Adrenal gland (tissue), 5 donors: ENCODE results near the gene SH3RF1.

ENCODE experiments used
- POLR2A ChIP-seq, 2 donors: fragments of 450-650 bp; IDR thresholded peaks; one replicate each; pipeline ENCODE4 v1.6.1; 2017; ENCODE audit warnings: antibody characterized with exemption in 2 of 2, mild to moderate bottlenecking in 2 of 2, moderate library complexity in 1 of 2
- TF ChIP-seq, protein P1 (sequence below), 6 experiments: fragments of 450-650 bp in 4 of 6; fragments of 200-600 bp in 2 of 6; sonication (generic) in 1 of 6; IDR thresholded peaks; 1 replicate in 5 of 6; 2 replicates in 1 of 6; pipeline versions ENCODE4 v1.5.1 to v1.8.0; 2016 to 2021; ENCODE audit warnings: antibody characterized with exemption in 6 of 6, mild to moderate bottlenecking in 2 of 6, moderate library complexity in 1 of 6
- donor health status: DM: no; HTN: no; CAD: no.

DNA sequence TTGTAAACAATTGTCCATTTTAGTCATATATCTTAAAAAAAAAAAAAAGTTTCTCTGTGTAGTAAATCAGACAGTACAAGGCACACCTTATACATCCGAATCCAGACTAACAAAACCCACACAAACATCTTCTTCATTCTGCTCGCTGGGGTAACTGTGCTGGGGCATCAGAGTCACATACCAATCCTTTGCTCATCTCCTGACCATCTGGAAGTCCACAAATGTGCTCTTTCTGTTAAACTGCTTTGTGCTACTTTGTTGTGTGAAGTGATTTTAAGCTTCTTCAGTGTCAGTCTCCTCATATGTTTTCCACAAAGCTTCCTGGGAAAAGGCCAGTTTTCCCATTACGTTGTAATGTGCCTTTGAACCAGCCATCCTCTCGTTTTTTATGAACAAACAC, 174.5 kb downstream of the SH3RF1 start:
- TF ChIP-seq, protein P1, sequence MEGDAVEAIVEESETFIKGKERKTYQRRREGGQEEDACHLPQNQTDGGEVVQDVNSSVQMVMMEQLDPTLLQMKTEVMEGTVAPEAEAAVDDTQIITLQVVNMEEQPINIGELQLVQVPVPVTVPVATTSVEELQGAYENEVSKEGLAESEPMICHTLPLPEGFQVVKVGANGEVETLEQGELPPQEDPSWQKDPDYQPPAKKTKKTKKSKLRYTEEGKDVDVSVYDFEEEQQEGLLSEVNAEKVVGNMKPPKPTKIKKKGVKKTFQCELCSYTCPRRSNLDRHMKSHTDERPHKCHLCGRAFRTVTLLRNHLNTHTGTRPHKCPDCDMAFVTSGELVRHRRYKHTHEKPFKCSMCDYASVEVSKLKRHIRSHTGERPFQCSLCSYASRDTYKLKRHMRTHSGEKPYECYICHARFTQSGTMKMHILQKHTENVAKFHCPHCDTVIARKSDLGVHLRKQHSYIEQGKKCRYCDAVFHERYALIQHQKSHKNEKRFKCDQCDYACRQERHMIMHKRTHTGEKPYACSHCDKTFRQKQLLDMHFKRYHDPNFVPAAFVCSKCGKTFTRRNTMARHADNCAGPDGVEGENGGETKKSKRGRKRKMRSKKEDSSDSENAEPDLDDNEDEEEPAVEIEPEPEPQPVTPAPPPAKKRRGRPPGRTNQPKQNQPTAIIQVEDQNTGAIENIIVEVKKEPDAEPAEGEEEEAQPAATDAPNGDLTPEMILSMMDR (IDR thresholded peaks at IDR 0.05), result no peak
- TF ChIP-seq POLR2A (IDR thresholded peaks at IDR 0.05), result no peak
